ENCODE measurements around the gene PDSS2.

DNA sequence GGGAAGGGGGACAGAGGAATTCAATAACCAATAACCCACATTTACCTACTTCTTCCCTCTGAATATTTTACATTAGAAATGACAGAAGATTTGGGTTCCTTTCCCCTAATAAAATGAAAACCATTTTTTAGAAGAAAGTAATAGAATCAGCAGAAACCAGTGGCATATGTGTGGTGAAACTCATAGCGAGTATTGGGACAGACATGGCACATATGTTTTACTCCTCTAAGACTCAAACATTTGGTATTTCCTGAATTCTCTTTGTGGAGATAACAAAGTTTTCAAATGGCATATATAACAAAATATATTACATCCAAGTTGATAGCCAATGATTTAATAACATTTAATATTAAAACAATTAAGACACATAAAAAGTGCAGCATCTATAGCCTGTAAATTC lies 331.2 kb downstream of the PDSS2 start:
- TF ChIP-seq REST (IDR thresholded peaks at IDR 0.05; ENCODE audit: insufficient read depth in 1 of 2, low read depth in 2 of 2, low read length in 2 of 2) (no peak), TAF1 (IDR thresholded peaks at IDR 0.05; ENCODE audit: borderline replicate concordance, insufficient read depth, low read length) (no peak), SIN3A (IDR thresholded peaks at IDR 0.05; ENCODE audit: borderline replicate concordance, insufficient read depth, low read length) (no peak), POLR2AphosphoS5 (IDR thresholded peaks at IDR 0.05; ENCODE audit: low read depth, low read length) (no peak), FOXP2 (optimal IDR thresholded peaks at IDR 0.05; ENCODE audit: borderline replicate concordance, extremely low read depth, extremely low read length, insufficient read depth) (no peak)

Data from PFSK-1 (cell line).